SW480 (cell line): Measurements from ENCODE around the gene MALRD1.

Experiments
- DNase-seq: peaks from one replicate; pipeline ENCODE4 v3.0.0-alpha.2; 2016; ENCODE audit warnings: low spot score

The MALRD1 gene

DNA sequence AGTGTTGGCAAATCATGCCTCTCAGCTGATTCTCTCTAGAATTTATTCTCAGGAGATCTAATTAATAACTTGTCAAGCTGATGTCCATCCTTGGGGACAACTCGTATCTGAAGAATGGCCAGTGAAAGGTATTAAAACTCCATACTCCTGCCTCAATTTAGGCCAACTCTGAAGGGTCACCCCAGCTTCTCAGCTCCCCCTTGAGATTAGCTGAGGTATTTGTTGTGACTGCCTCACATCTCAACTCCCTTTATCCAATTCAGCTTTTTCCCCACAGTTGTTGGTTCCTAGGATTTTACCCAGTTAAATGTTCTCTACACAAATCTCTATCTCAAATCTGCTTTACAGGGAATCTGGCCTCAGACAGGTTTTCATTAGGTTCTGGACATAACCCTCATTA, 182.4 kb downstream of the MALRD1 start:
- no peak for DNase-seq

DNA sequence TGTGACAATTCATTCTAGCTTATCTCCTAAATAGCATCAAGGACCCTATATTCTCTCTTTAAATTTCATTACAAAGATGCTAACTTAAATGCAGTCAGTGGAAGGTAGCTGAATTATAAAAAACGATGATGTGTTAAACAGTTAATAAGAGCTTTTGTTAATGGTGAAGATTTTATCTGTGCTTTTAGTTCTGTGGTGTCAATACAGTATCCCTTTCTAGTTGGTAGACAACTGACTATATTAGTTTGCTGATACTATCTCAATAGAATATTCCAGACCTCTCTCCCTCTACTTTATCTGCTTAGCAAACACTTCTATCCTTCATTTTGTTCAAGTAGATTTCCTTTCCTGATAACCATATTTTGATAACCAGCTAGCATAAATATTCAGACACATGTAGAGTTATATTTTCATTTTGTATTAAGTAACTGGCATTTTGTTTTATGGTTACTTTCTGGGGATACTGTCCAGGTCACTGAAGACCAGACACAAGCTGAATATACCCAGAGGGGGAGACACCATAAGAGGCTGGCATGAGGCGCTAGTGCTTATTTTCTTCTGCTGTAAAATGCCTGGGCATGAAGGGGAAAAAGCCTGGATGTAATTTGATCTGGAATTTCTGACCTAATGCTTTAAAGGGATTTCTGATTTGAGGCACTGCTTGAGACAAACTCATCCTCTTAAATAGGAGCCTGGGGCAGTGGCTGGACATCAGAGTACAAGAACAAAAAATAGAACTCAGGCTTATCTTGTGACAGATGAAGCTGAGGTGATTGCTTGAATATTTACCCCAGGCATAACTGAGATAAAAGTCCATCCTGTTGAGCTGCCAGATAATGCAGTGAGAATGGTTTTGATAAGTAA, 197.5 kb downstream of the MALRD1 start:
- no peak for DNase-seq

DNA sequence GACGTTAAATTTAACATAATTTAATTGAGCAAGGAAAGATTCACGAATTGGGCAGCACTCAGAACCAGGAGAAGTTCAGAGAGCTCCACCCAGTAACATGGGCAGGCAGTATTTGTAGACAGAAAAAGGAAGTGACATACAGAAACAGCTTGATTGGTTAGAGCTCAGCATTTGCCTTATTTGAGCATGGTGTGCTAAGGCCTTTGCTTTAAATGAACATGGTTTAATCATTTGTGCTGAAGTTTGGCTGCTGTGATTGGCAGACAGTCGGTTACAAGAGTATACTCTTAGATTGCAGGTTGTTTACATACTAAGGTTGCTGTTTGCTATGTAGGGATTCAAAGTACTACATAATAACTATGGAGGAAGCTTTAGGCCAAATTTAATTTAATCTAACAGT, 199.2 kb downstream of the MALRD1 start:
- DNase-seq = no peak

DNA sequence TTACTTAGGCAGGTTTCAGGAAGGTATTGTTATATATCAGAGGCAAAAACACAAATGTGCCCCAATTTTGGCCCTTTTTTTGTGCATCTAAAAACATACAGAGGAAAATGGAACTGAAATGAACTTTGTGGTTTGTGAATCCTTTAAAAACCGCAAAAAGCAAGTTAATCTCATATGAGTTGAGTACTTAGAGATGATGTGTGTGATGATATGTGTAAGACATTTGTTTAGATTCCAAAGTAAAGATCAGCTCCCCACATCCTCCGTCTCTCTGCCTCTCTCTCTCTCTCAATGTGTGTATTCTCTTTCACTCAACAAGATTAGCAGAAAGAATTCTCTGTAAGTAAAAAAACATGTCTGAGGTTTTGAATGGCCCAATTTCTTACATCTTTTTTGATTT, 201.9 kb downstream of the MALRD1 start:
- DNase-seq = no peak

DNA sequence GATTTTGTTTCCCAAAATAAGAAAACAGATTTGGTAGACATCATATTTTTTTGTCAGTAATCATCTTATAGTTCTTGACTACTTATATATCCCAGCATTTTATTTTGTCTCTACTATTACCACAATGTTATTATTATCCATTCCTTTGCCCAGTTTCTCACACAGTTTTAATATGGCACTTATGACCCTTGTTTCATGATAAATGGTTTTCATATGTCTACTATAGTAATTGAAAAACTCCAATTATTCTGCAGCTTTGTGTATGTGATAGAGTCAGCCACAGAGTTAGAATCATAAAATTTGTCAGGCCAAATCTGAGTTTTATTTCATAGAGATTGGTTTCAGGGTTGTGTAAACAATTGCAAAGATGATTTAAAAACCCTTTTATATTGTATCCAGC, 203.9 kb downstream of the MALRD1 start:
- no peak for DNase-seq

DNA sequence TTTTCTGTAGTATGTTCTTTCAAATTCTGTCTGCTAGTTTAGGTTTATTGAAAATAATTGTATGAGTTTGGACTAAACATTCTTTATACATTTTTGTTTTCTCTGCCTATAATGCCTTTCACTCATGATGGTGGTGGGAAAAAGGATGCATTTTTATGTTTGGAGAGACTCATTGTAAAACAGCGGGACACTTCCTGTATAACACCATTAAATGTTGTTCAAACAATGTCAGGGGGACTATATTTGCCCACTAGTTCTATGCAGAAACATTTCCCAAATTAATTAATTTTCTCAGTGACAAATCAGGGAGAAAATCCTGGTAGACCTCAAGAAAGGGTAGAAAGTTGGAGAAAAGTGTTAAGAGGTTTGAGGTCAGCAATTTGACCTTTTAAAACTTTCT, 207.7 kb downstream of the MALRD1 start:
- no peak for DNase-seq

DNA sequence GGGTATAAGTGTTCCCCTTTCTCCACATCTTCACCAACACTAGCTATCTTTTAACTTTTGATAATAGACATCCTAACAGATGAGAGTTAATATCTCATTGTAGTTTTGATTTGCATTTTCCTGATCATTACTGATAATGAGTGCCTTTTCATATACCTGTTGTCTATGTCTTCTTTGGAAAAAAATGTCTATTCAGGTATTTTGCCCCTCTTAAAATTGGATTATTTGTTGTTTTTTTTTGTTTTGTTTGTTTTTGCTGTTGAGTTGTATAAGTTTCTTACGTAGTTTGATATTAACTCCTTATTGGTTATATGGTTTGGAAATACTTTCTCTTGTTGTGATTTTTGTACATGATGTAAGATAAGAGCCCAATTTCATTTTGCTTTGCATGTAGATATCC, 214.7 kb downstream of the MALRD1 start:
- no peak for DNase-seq

DNA sequence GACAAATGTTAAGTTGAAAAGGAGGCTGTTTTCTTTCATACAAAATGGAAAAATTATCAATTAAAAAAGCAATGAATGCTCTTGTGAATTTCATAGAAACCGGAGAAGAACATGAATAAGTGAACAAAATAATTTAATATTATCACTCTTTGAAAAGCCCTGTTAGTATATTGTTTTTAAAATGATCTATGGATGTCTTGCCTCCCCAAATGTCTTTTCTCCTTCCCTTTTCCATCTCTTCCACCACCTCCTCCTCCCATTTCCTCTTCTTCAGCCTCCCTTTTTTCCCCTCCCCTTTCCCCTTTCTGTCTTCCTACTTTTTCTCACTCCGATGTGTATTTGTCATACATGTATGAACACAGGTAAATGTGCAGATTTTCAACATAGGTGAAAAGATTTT, 234.7 kb downstream of the MALRD1 start:
- DNase-seq = no peak

DNA sequence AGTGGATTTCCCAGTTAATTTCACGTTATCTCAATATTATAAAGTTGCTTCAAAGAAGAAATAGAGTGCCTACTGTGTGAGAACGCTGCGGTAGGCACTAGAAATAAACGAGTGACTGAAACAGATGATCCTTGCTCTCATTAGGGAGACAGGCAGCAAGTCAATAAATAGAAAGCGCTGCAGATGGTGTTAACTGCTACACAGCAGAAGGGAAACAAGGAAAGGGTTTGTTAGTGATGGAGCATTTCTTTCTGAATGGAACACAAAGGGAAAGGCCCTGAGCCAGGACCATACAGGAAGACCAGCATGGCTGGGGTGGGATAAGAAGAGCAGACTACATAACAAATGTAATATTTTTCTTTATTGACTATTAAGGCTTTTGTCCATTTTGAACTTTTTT, 235.2 kb downstream of the MALRD1 start:
- no peak for DNase-seq

DNA sequence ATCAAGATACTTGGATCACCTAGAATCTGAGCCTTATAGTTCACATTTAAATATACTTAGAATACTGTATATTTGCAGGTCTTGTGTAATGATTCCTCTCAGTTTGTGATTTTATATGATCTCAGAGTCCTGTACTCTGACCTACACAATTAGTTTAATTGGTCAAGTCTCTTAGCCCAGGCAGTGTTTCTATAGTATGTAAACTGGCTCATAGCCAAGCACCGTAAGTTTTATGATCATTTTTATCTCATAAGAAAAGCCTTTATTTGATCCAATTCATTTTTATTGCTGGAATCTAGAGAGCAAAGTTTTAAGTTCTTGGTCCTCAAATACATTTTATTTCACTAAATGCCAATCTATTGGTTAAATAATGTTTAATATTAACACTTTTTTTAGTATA, 242.2 kb downstream of the MALRD1 start:
- no peak for DNase-seq

DNA sequence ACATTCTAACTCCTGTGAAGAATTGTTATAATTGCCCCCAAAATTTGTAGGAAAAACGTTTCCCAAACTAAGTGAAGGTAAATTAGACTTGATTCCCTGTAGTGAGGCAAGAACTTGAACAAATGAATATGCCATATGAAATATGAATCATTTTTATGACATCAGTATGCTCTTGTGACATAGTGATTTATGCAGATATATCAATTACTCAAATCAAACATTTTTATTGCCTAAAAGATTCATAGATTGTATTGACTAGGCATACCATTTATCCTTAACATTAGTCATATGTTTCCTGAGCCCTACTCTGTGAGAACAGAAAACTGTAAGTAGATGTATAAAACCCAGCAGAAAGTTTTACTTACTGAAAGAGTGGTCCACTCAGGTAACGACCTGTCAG, 245.6 kb downstream of the MALRD1 start:
- DNase-seq = no peak

DNA sequence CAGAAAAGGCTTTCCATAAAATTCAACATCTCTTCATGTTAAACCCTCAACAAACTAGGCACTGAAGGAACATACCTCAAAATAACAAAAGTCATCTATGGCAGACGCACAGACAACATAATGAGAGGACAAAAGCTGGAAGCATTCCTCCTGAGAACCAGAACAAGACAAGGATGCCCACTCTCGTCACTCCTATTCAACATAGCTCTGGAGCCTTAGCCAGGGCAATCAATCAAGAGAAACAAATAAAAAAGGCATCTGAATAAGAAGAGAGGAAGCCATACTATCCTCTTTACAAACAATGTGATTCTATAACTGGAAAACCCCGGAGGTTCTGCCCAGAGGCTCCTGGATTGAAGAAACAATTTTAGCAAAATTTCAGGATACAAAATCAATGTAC, 251.0 kb downstream of the MALRD1 start:
- DNase-seq = no peak

DNA sequence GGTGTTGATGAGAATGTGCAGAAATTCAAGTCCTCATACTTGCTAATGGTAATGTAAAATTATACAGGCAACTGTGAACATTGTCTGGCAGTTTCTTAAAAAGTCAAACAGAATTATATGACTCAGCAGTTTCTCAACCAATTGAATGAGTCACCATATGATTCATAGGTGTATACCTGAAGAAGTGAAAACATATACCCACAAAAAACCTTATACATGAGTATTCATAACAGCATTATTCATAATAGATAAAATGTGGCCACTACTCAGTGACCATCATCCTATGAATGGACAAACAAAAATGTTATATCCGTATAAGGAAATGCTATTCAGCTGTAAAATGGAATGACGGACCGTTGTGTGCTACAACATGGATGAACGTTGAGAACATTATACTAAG, 253.5 kb downstream of the MALRD1 start:
- peak; percentile 52 for DNase-seq

DNA sequence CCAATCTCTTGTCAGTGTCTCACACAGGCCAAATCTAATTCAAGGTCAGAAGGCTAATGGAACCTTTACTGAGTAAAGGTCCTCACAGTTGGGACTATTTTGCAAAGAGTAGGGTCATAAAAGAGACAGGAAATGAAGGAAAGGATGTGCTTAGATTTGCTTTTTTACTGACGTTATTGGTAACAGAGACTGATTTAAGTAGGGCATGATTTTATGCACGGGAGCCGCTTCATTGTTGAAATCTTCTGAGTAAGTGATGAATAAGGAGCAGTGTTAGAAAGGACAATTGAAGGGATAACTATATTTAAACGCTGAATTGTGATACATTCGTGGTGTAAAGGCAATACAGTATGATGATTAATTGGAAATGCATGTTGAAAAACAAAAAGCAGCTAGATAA, 261.5 kb downstream of the MALRD1 start:
- no peak for DNase-seq

DNA sequence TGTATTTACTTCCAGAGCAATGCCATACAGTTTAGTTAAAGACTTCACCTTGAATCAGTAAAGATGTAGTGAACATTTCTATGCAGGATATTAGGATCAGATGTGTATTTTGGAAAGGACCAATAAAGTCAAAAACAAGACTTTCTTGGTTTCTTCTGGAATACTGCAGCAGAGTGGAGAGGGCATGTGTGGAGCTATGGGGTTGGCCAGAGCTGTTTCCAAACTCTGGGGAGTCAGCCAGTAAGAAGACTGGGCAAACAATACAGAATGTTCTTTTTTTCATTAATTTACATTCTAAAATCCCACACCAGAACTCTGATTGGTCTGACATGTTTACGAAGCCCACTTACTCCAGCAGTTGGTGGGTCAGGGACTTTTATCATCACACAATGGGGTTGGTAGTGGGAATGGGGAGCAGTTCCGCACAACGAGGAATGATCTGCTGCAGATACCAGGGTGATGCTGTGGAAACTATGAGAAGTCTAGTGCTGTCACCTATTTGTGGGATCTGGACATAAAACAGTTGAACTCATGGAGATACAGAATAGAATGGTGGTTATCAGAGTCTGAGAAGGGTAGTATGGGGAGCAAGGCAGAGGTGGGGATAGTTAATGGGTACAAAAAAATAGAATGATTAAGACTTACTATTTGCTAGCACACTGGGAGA, 267.7 kb downstream of the MALRD1 start:
- no peak for DNase-seq

DNA sequence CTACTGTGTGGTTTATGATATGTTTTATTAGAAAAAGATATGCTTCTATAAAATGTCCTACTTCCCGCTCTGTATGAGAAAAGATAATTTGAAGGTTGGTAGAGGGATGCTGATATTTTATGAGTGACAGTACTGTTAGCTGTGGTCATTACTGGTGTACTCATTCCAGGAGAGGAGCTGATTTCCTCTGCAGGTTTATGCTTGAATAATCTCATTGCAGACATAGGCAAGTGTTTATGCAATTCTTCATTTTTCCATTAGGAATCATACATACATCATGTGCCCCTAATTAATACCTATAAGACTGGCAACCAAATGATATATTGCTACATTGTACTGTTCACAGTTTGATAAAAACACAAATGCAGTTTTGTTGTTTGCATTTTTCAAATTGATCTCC, 269.4 kb downstream of the MALRD1 start:
- no peak for DNase-seq

DNA sequence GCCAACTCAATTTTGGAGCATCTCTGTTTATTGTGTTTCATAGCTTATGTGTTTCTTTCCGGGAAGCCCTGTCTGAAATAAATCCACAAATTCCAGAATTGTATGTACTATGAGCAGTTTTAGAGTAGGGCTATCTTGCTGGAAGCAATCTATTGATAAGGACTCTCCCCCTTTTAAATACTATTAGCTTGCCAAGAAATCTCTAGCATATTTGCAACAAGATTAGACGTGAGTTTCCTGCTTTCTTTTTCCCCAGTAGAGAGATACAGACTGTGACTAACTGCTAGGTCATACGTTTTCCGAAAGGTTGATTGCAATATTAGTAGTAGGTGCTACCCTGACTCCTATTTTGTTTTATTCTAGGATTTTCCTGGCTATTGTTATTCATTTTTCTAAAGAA, 277.0 kb downstream of the MALRD1 start:
- DNase-seq = no peak

DNA sequence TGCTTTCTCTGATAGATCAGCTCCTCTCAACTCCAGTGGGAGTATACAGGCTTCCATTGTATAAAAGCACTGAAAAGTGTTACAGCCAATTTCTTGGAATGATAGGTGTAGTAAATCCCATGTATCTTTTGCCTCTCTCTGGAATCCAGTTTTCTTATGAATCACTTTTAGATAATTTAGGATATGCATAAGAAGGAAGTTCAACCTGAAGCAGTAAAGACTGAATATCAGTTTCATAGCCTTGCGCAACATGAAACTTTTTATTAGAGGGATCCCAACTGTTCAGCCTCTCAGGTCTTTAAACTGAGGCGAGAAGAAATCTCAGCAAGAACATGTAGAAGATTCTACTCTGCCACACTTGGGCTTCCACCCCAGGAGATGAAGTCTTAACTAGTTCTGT, 280.0 kb downstream of the MALRD1 start:
- no peak for DNase-seq

DNA sequence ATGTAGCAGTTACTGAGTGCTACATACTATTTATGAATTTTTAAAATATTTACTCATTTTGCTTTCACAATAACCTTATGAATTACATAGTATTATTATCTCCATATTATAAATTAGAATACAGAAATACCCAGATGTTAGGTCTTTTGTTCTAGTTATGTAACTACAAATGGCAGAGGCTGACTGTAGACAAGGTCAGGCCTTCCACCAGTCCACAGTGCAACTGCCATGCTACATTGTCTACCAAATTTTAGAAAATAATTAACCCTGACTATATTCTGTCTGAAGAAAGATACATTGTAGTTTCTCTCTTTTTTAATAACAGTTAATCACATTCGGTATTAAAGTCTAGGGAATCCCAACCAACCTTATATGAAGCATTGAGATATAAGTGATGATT, 280.9 kb downstream of the MALRD1 start:
- DNase-seq = no peak

DNA sequence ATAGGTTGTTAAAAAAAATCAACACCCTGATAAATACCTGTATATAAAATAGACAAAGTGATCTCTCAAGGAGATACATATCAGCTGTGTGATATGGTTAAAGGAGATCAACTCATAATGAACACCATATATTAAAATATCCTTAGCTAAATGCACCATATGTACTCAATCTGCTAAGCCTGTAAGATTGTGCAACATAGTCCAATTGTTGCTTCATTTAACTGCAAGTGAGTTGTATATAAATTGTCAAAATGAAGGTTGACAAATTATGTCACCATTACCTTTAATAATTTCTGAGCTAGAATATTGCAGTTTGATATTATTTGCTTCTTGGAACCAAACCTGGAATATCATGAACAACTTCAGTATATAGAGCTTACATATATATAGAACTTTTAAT, 283.7 kb downstream of the MALRD1 start:
- no peak for DNase-seq

DNA sequence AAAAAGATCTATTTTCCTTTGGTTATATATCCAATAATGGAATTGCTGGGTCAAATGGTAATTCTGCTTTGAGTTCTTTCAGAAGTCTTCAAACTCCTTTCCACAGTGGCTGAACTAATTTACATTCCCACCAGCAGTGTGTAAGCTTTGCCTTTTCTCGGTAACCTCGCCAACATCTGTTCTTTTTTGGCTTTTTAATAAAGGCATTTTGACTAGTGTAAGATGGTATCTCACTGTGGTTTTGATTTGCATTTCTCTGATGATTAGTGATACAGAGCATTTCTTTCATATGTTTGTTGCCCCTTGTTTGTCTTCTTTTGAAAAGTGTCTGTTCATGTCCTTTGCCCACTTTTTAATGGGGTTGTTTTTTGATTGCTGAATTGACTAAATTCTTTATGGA, 285.0 kb downstream of the MALRD1 start:
- no peak for DNase-seq

DNA sequence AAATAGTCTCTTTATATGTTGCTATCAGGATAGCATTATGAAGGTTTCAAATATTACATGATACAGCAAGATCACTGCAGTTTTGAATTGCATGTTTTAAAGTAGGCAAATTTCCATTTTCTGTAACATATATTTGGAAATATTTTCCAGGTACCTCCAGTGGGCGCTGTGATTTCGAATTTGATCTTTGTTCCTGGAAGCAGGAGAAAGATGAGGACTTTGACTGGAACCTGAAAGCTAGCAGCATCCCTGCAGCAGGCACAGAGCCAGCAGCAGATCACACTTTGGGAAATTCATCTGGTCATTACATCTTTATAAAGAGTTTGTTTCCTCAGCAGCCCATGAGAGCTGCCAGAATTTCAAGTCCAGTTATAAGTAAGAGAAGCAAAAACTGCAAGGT, 299.0 kb downstream of the MALRD1 start:
- DNase-seq = peak; percentile 4

DNA sequence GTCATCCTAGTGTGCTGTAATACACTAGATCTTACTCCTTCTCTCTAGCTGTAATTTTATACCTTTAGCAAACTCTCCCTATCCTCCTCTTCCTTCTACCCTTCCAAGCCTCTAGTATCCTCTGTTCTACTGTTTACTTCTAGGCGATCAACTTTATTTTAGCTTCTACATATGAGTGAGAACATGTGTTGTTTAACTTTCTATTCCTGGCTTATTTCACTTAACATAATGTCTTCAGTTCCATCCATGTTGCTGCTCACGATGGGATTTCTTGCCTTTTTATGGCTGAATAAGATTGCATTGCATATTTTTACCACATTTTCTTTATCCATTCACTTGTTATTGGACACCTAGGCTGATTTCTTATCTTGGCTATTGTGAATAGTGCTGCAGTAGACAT, 318.6 kb downstream of the MALRD1 start:
- no peak for DNase-seq

DNA sequence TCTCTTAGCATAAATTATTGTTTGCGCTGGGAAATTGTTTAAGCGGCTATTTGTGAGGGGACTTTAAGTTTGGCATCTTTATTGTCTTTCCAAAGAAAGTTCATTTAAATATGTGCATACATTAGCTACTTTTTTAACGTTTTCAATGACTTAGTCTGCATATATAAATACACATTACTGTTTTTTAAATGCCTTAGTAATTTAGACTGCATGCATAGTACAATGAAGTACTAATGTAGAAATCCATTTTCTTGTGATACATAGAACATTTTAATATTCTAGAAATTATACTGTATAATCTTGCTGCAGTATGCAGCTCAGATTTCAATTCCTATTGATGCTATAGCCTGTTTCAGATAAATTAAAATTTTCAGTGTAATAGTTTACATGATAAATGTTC, 325.4 kb downstream of the MALRD1 start:
- DNase-seq = no peak
